Mesendoderm (in vitro differentiated cells): ENCODE measurements around the gene TANC1.

Experiments
- DNase-seq: peaks from one replicate; pipeline ENCODE4 v3.0.0; 2013
- H2AK5ac ChIP-seq: 2 replicates; pipeline ENCODE4 v1.6.1; 2013; ENCODE audit warnings: low read length, inconsistent platforms
- H2BK120ac ChIP-seq: 2 replicates; pipeline ENCODE4 v1.6.1; 2013; ENCODE audit warnings: low read depth, mild to moderate bottlenecking, low read length, moderate library complexity, mixed read lengths
- H2BK15ac ChIP-seq: replicated peaks from 2 replicates; pipeline ENCODE4 v1.6.1; 2013; ENCODE audit warnings: low read depth, mild to moderate bottlenecking, moderate library complexity
- H2BK5ac ChIP-seq: 2 replicates; pipeline ENCODE4 v1.6.1; 2013; ENCODE audit warnings: low read length, inconsistent platforms
- H3K18ac ChIP-seq: 2 replicates; pipeline ENCODE4 v1.6.1; 2013; ENCODE audit warnings: mild to moderate bottlenecking, low read length, mixed read lengths
- H3K23ac ChIP-seq: one replicate; pipeline ENCODE4 v1.6.1; 2013; ENCODE audit warnings: low read length
- H3K27ac ChIP-seq: 2 replicates; pipeline ENCODE4 v1.5.1; 2013; ENCODE audit warnings: low read depth, mild to moderate bottlenecking, inconsistent platforms, low read length, moderate library complexity
- H3K27me3 ChIP-seq: 2 replicates; pipeline ENCODE4 v1.6.1; 2013; ENCODE audit warnings: low read length, control low read depth, mild to moderate bottlenecking, inconsistent platforms; ENCODE audit not compliant: insufficient read depth, poor library complexity
- H3K36me3 ChIP-seq: 2 replicates; pipeline ENCODE4 v1.6.1; 2013; ENCODE audit warnings: low read length, inconsistent platforms; ENCODE audit not compliant: control insufficient read depth, insufficient read depth
- H3K4ac ChIP-seq: one replicate; pipeline ENCODE4 v1.6.1; 2013; ENCODE audit warnings: low read depth, mild to moderate bottlenecking, low read length, moderate library complexity
- H3K4me1 ChIP-seq: 2 replicates; pipeline ENCODE4 v1.6.1; 2013; ENCODE audit warnings: low read depth, low read length, inconsistent platforms; ENCODE audit not compliant: control insufficient read depth
- H3K4me2 ChIP-seq: 2 replicates; pipeline ENCODE4 v1.6.1; 2013; ENCODE audit warnings: low read length
- H3K4me3 ChIP-seq: 2 replicates; pipeline ENCODE4 v1.5.1; 2013; ENCODE audit warnings: mild to moderate bottlenecking, low read length
- H3K56ac ChIP-seq: one replicate; pipeline ENCODE4 v1.6.1; 2013; ENCODE audit warnings: low read length
- H3K79me1 ChIP-seq: 2 replicates; pipeline ENCODE4 v1.6.1; 2013; ENCODE audit warnings: low read length, inconsistent platforms
- H3K79me2 ChIP-seq: 2 replicates; pipeline ENCODE4 v1.6.1; 2013; ENCODE audit warnings: mild to moderate bottlenecking, low read length; ENCODE audit not compliant: control insufficient read depth, insufficient read depth
- H3K9ac ChIP-seq: 2 replicates; pipeline ENCODE4 v1.6.1; 2013; ENCODE audit warnings: low read length, inconsistent platforms
- H4K5ac ChIP-seq: one replicate; pipeline ENCODE4 v1.6.1; 2013; ENCODE audit warnings: low read length
- H4K8ac ChIP-seq: one replicate; pipeline ENCODE4 v1.6.1; 2013; ENCODE audit warnings: low read depth, mild to moderate bottlenecking, control low read depth, low read length, moderate library complexity
- WGBS: extraction: QIAGEN DNeasy Blood & Tissue Kit; methylation state at CpG from one replicate; pipeline ENCODE4 v1.1.7; 2013; ENCODE audit warnings: low lambda C conversion rate, missing lambda C conversion rate; ENCODE audit not compliant: insufficient coverage; ENCODE audit errors: extremely low coverage; 5-methylcytosine and 5-hydroxymethylcytosine counted together

The TANC1 gene

GRCh38 chr2:159130302-159130701 lies 161.9 kb downstream of the TANC1 start:
- no CpG with 5 or more reads among the region's 6 CpGs for WGBS
- Histone ChIP-seq H3K23ac (no peak overlapping the region), H3K18ac (no peak overlapping the region), H3K4me3 (no peak overlapping the region), H2AK5ac (no peak overlapping the region), H3K79me2 (no peaks in the 10 kb centered on the region), H2BK5ac (no peak overlapping the region), H3K56ac (no peak overlapping the region), H4K5ac (no peak overlapping the region), H3K27me3 (no peaks in the 10 kb centered on the region), H3K27ac (no peak overlapping the region), H3K4me2 (no peak overlapping the region), H4K8ac (no peak overlapping the region), H3K36me3 (no peaks in the 10 kb centered on the region), H3K79me1 (no peaks in the 10 kb centered on the region), H3K9ac (no peak overlapping the region), H2BK15ac (no peak overlapping the region), H3K4me1 (peaks cover 2% of the 10 kb centered on the region), H2BK120ac (no peak overlapping the region), H3K4ac (no peak overlapping the region)
- no peak for DNase-seq

DNA sequence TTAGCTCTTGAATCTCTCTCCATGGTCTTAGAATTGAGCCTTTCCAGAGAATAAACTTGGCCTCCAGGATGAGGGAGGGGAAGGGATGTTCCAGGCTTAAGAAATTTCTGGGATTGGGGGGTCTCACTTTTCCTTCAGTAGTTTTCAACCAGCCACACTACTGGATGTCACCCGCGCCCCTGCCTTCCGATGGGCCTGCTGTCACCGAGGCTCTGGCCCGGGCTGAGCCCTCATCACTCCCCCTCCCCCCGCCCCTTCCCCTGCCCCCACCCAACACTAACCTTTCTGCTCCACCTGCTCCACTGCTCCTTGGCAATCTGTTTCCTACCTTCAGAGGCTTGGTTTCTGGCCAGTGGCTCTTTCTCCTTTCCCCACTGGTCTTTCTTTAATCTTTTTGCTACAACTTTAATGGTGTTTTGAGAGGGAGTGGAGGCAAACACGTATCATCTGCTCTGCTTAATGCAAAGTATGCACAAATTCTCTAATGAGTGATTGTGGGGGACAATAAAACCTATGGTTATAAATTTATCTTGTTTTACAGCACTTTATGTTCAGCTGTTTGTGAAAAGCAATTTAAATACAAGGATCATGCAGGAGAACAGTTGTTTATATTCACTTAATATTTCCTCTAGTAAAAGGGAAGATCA lies 162.9 kb downstream of the TANC1 start:
- Histone ChIP-seq H2AK5ac (no peak overlapping the region), H3K23ac (no peak overlapping the region), H3K4me1 (peaks cover 2% of the 10 kb centered on the region), H2BK15ac (no peak overlapping the region), H3K4me2 (no peak overlapping the region), H2BK5ac (no peak overlapping the region), H3K4me3 (no peak overlapping the region), H2BK120ac (no peak overlapping the region), H3K27me3 (no peaks in the 10 kb centered on the region), H3K56ac (no peak overlapping the region), H3K4ac (no peak overlapping the region), H3K79me2 (no peaks in the 10 kb centered on the region), H4K5ac (no peak overlapping the region), H3K79me1 (no peaks in the 10 kb centered on the region), H3K36me3 (no peaks in the 10 kb centered on the region), H4K8ac (no peak overlapping the region), H3K18ac (no peak overlapping the region), H3K9ac (no peak overlapping the region), H3K27ac (no peak overlapping the region)
- no peak for DNase-seq
- no CpG with 5 or more reads among the region's 7 CpGs for WGBS

DNA sequence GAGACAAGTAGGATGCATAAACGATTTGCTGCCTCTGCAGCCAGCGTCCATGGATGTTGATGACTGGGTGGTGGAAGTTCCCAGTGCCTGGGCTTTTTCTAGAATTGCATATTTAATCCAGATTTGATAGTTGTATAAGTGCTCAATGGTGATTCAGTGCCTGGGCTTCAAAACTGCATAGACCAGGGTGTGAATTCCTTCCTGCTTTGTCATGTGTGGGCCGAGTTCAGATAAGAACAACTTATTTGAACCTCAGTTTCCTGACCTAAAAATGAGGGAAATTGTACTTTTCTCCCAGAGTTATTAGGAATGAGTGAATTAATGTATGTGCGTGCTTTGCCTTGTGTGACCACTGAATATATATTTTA lies 163.5 kb downstream of the TANC1 start:
- Histone ChIP-seq H2BK5ac (no peak overlapping the region), H3K56ac (no peak overlapping the region), H3K18ac (no peak overlapping the region), H3K4me1 (peaks cover 2% of the 10 kb centered on the region), H3K4me2 (no peak overlapping the region), H4K5ac (no peak overlapping the region), H3K4ac (no peak overlapping the region), H3K23ac (no peak overlapping the region), H4K8ac (no peak overlapping the region), H3K79me2 (no peaks in the 10 kb centered on the region), H3K79me1 (no peaks in the 10 kb centered on the region), H3K27me3 (no peaks in the 10 kb centered on the region), H3K4me3 (no peak overlapping the region), H2BK15ac (no peak overlapping the region), H2BK120ac (no peak overlapping the region), H3K9ac (no peak overlapping the region), H3K27ac (no peak overlapping the region), H3K36me3 (no peaks in the 10 kb centered on the region), H2AK5ac (no peak overlapping the region)
- DNase-seq: peak; percentile 71
- WGBS: no CpG with 5 or more reads among the region's 4 CpGs

- Histone ChIP-seq H3K23ac (no peak overlapping the region), H4K5ac (no peak overlapping the region), H4K8ac (no peak overlapping the region), H3K36me3 (no peaks in the 10 kb centered on the region), H2BK15ac (no peak overlapping the region), H3K79me2 (no peaks in the 10 kb centered on the region), H3K27me3 (no peaks in the 10 kb centered on the region), H3K4me2 (no peak overlapping the region), H3K79me1 (no peaks in the 10 kb centered on the region), H3K27ac (no peak overlapping the region), H2AK5ac (no peak overlapping the region), H3K4me3 (no peak overlapping the region), H3K18ac (no peak overlapping the region), H2BK120ac (no peak overlapping the region), H3K4me1 (peaks cover 7% of the 10 kb centered on the region), H3K56ac (no peak overlapping the region), H3K9ac (no peak overlapping the region), H2BK5ac (no peak overlapping the region), H3K4ac (no peak overlapping the region)
- WGBS: no CpG with 5 or more reads among the region's 4 CpGs
- no peak for DNase-seq
Measured at GRCh38 chr2:159133797-159134196, 165.4 kb downstream of the TANC1 start.

GRCh38 chr2:159134979-159135378 lies 166.5 kb downstream of the TANC1 start:
- Histone ChIP-seq H4K5ac (no peak overlapping the region), H3K18ac (no peak overlapping the region), H3K56ac (no peak overlapping the region), H2BK5ac (no peak overlapping the region), H3K9ac (no peak overlapping the region), H3K27ac (no peak overlapping the region), H3K79me1 (no peaks in the 10 kb centered on the region), H3K4me3 (no peak overlapping the region), H2AK5ac (no peak overlapping the region), H2BK15ac (no peak overlapping the region), H3K36me3 (no peaks in the 10 kb centered on the region), H3K4me1 (peaks cover 7% of the 10 kb centered on the region), H4K8ac (no peak overlapping the region), H3K79me2 (no peaks in the 10 kb centered on the region), H3K4me2 (no peak overlapping the region), H2BK120ac (no peak overlapping the region), H3K27me3 (no peaks in the 10 kb centered on the region), H3K4ac (no peak overlapping the region), H3K23ac (no peak overlapping the region)
- DNase-seq: no peak
- no CpG with 5 or more reads among the region's 3 CpGs for WGBS

- WGBS: no CpG with 5 or more reads among the region's 3 CpGs
- H3K4me1 ChIP-seq: peaks cover 7% of the 10 kb centered on the region
- no peak overlapping the region for H2BK5ac ChIP-seq
Measured at GRCh38 chr2:159136391-159136790, 168.0 kb downstream of the TANC1 start.

More at GRCh38 chr2:159136391-159136790, 168.0 kb downstream of the TANC1 start:
- Histone ChIP-seq H3K23ac (no peak overlapping the region), H3K9ac (no peak overlapping the region), H3K18ac (no peak overlapping the region), H3K27ac (no peak overlapping the region), H2BK15ac (no peak overlapping the region), H4K5ac (no peak overlapping the region), H2BK120ac (no peak overlapping the region), H3K4me2 (no peak overlapping the region), H3K56ac (no peak overlapping the region), H3K36me3 (no peaks in the 10 kb centered on the region), H3K4me3 (no peak overlapping the region), H3K79me1 (no peaks in the 10 kb centered on the region), H3K4ac (no peak overlapping the region), H2AK5ac (no peak overlapping the region), H3K27me3 (no peaks in the 10 kb centered on the region), H4K8ac (no peak overlapping the region), H3K79me2 (no peaks in the 10 kb centered on the region)
- DNase-seq: no peak
